ENCODE measurements around the gene ILK.
A peak's percentile ranks its signal among the peaks of the same experiment; 100 is the strongest.

- peak; percentile 59 for TF ChIP-seq POLR2A (IDR thresholded peaks at IDR 0.05; ENCODE audit: low read depth, low read length)
- peak; percentile 53; the same call in 1 of the 2 replicates for TF ChIP-seq MLLT1 (IDR thresholded peaks at IDR 0.05)
- peak; percentile 27; the same call in 1 of the 2 replicates for TF ChIP-seq POLR2AphosphoS5 (IDR thresholded peaks at IDR 0.05; ENCODE audit: low read length)
- no peak for TF ChIP-seq CTCF (IDR thresholded peaks at IDR 0.05 in 2 of 3, conservative IDR thresholded peaks at IDR 0.05 in 1 of 3; ENCODE audit: control insufficient read depth in 2 of 3, extremely low read depth in 1 of 3, insufficient read depth in 1 of 3, low read depth in 3 of 3, low read length in 3 of 3)
- no peak for TF ChIP-seq EZH2 (IDR thresholded peaks at IDR 0.05; ENCODE audit: borderline replicate concordance, control insufficient read depth, low read depth, low read length)
- no peak for TF ChIP-seq SIX5 (IDR thresholded peaks at IDR 0.05; ENCODE audit: low read depth, low read length, severe bottlenecking)
- no peak for TF ChIP-seq BRCA1 (IDR thresholded peaks at IDR 0.05; ENCODE audit: low read depth, low read length)
- TF ChIP-seq ZNF274 (IDR thresholded peaks at IDR 0.05; ENCODE audit: insufficient read depth, insufficient read length): no peak
- no peak for TF ChIP-seq DPF2 (IDR thresholded peaks at IDR 0.05)
- TF ChIP-seq RB1 (IDR thresholded peaks at IDR 0.05; ENCODE audit: borderline replicate concordance): no peak
Measured at GRCh38 chr11:6606471-6607189, 3.1 kb downstream of the ILK start.

Data from GM12878 (cell line).